A673 (cell line): ENCODE results near the gene CENPT. TPM values are rescaled to one million over a fixed set of nuclear protein-coding genes. Genes with fewer than 3 reads are reported as not detected.

Experiments used
- BruUV-seq: library from RNA; stranded (reverse); fragments of 400-500 nt; replicated peaks from 2 replicates; lab custom pipeline; 2021; lab: Mats Ljungman, UMichigan
- CTCF ChIA-PET: fragments of 300-600 bp; sonication (Branson Sonifier 250); formaldehyde crosslinking; loops from one replicate; lab custom pipeline; 2022; ENCODE audit warnings: antibody characterized with exemption; lab: Charles Lee
- POLR2A ChIA-PET: fragments of 300-600 bp; sonication (Branson Sonifier 250); formaldehyde crosslinking; loops from one replicate; lab custom pipeline; 2022; ENCODE audit warnings: antibody characterized with exemption; ENCODE audit not compliant: low non-redundant PET; lab: Charles Lee
- DNase-seq: peaks from one replicate; pipeline ENCODE4 v3.0.0-alpha.2; 2015; ENCODE audit warnings: low spot score
- H3K27ac ChIP-seq: fragments of 200-600 bp; sonication (generic); 2 replicates; pipeline ENCODE4 v1.5.1; 2016; ENCODE audit warnings: mixed run types, low read depth, mild to moderate bottlenecking, mixed read lengths, antibody characterized with exemption, low read length; ENCODE audit not compliant: poor library complexity, severe bottlenecking
- H3K27me3 ChIP-seq: fragments of 200-600 bp; sonication (generic); replicated peaks from 2 replicates; pipeline ENCODE4 v1.6.1; 2017; ENCODE audit warnings: mixed run types, low read depth, mild to moderate bottlenecking, mixed read lengths, antibody characterized with exemption, low read length; ENCODE audit not compliant: insufficient read depth, poor library complexity
- H3K36me3 ChIP-seq: fragments of 200-600 bp; sonication (generic); 2 replicates; pipeline ENCODE4 v1.6.1; 2016; ENCODE audit warnings: mixed run types, mild to moderate bottlenecking, mixed read lengths, antibody characterized with exemption, low read length; ENCODE audit not compliant: insufficient read depth, poor library complexity, severe bottlenecking
- H3K4me1 ChIP-seq: fragments of 200-600 bp; sonication (generic); 2 replicates; pipeline ENCODE4 v1.6.1; 2017; ENCODE audit warnings: mixed run types, mild to moderate bottlenecking, mixed read lengths, antibody characterized with exemption, low read length; ENCODE audit not compliant: insufficient read depth, poor library complexity, severe bottlenecking
- H3K4me3 ChIP-seq: fragments of 200-600 bp; sonication (generic); 2 replicates; pipeline ENCODE4 v1.5.1; 2016; ENCODE audit warnings: low read depth, mixed run types, mild to moderate bottlenecking, mixed read lengths, low read length; ENCODE audit not compliant: poor library complexity, severe bottlenecking
- H3K9me3 ChIP-seq: fragments of 200-600 bp; sonication (generic); 2 replicates; pipeline ENCODE4 v1.6.1; 2016; ENCODE audit warnings: mixed run types, low read depth, mild to moderate bottlenecking, mixed read lengths, antibody characterized with exemption, low read length; ENCODE audit not compliant: poor library complexity, severe bottlenecking
- EZH2 ChIP-seq: fragments of 200-600 bp; sonication (generic); IDR thresholded peaks from 2 replicates; pipeline ENCODE4 v1.6.1; 2017; ENCODE audit warnings: borderline replicate concordance, low read depth, mild to moderate bottlenecking, mixed read lengths, antibody characterized with exemption, low read length; ENCODE audit not compliant: poor library complexity, severe bottlenecking
- intact Hi-C: fragments of 100-400 bp; cut with micrococcal nuclease; formaldehyde crosslinking; loops from one replicate; pipeline ENCODE4 v1.10.0; 2022; ENCODE audit not compliant: unreplicated experiment
- total RNA-seq: library from RNA; stranded (reverse); gene quantifications from 2 replicates; pipeline ENCODE4 v1.2.3, GENCODE V29; 2021
- TF ChIP-seq, protein P1 (sequence below): fragments of 300-800, 200-600 bp; sonication (generic); conservative IDR thresholded peaks from 2 replicates; pipeline ENCODE4 v1.5.1; 2017; ENCODE audit warnings: low read depth, mild to moderate bottlenecking, antibody characterized with exemption, low read length, moderate library complexity, mixed read lengths

Gene CENPT
- total RNA-seq, 1 experiment from 2014 or later: 52.9 TPM

DNA sequence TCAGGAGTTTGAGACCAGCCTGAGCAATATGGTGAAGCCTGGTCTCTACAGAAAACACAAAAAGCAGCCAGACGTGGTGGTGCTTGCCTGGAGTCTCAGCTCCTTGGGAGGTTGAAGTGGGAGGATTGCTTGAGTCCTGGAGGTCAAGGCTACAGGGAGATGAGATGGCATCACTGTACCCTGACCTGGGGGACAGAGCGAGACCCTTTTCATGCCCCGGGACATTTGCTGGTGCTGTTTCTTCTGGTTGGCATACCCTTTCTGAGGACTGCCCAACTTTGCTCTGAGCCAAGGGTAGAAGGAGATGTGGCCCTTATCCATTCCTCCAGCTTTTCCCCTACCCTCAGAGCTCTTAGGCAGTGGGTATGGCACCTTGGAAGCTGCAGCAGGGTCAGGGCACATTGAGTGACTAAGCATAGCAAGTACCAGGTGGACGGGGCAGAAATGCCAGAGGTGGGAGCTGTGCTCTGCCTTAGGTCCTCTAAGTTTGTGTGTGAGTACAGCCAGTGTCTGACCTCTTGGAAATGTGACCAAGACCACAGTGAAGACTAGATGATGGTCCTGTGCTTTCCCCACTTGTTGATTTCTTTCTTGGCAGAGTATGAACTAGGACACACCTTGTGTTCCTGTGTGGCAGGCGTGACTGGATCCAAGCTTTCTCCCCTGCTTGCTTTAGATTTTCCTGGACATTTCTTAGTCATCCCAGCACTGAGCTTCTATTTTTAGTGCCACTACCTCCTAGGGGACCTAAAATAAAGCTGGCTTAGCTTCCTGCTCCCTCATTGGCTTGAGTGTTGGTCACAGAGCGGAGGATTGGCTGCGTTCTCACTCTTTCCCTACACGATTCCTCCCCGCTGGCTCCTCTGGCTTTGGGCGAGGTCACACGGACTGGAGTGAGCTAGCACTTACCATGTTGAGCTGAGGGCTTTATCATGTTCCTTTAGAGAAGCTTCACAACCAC lies 15.4 kb upstream of the CENPT start:
- TF ChIP-seq, protein P1, sequence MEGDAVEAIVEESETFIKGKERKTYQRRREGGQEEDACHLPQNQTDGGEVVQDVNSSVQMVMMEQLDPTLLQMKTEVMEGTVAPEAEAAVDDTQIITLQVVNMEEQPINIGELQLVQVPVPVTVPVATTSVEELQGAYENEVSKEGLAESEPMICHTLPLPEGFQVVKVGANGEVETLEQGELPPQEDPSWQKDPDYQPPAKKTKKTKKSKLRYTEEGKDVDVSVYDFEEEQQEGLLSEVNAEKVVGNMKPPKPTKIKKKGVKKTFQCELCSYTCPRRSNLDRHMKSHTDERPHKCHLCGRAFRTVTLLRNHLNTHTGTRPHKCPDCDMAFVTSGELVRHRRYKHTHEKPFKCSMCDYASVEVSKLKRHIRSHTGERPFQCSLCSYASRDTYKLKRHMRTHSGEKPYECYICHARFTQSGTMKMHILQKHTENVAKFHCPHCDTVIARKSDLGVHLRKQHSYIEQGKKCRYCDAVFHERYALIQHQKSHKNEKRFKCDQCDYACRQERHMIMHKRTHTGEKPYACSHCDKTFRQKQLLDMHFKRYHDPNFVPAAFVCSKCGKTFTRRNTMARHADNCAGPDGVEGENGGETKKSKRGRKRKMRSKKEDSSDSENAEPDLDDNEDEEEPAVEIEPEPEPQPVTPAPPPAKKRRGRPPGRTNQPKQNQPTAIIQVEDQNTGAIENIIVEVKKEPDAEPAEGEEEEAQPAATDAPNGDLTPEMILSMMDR: no peak
- no peak for TF ChIP-seq EZH2
- no peaks in the 10 kb centered on the region for H3K27me3 ChIP-seq
- BruUV-seq: no TSS peak
- H3K4me1 ChIP-seq: no peaks in the 10 kb centered on the region
- no peaks in the 10 kb centered on the region for H3K9me3 ChIP-seq
- no peak for DNase-seq
- ChIA-PET CTCF (no interaction called here), POLR2A (no interaction called here)
- peak overlapping the region; percentile 28 for H3K27ac ChIP-seq
- intact Hi-C loops: no loop called here
- H3K36me3 ChIP-seq: peaks cover 34% of the 10 kb centered on the region
- no peak overlapping the region for H3K4me3 ChIP-seq

GRCh38 chr16:67861877-67862276 lies 14.4 kb upstream of the CENPT start:
- H3K27me3 ChIP-seq: no peaks in the 10 kb centered on the region
- intact Hi-C loops: no loop called here
- TF ChIP-seq EZH2: no peak
- TF ChIP-seq, protein P1: no peak
- no peaks in the 10 kb centered on the region for H3K4me1 ChIP-seq
- DNase-seq: no peak
- H3K4me3 ChIP-seq: no peak overlapping the region
- no TSS peak for BruUV-seq
- POLR2A ChIA-PET: no interaction called here
- CTCF ChIA-PET: no interaction called here
- no peak overlapping the region for H3K27ac ChIP-seq
- H3K36me3 ChIP-seq: peaks cover 25% of the 10 kb centered on the region
- no peaks in the 10 kb centered on the region for H3K9me3 ChIP-seq

DNA sequence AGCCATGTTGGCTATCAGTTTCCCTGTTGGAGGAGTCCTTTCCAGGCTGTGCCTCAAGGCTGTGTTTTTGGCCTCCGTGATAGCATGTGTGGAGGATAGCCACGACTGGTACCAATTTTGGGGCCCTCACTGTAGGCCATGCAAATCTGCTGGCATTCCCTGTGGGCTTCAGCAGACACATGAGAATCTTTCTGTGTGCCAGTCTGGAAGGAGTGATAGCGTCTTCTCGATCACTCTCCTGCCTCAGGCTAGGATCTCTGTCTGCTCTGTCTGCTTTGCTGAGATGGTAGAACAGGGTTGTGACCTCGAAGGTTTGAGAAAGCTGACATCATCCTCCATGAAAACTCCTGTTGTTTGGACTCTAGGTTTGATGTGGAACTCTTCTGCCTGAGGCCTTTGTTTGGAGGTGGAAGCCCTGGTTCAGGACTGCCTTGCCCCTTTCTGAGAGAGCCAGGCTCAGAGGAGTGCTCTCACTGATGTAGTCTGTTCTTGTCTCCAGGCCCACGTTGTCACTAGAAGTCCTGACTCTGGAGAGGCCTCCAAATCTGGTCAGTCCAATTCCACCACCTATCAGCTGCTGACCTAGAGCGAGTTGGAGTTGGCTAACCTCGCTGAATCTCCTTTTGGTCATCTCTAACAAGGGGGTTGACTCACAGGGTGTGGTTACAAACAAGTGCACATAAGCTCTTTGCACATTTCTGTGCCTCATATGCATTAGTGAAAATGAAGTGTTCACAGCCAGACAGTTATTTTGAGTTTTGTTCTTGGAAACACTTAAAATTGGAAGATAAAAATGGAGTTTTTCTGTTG lies 13.3 kb upstream of the CENPT start:
- H3K27me3 ChIP-seq: no peaks in the 10 kb centered on the region
- no peaks in the 10 kb centered on the region for H3K9me3 ChIP-seq
- intact Hi-C loops: no loop called here
- ChIA-PET CTCF (no interaction called here), POLR2A (no interaction called here)
- TF ChIP-seq EZH2: no peak
- TF ChIP-seq, protein P1: no peak
- H3K4me1 ChIP-seq: no peaks in the 10 kb centered on the region
- H3K4me3 ChIP-seq: no peak overlapping the region
- no peak overlapping the region for H3K27ac ChIP-seq
- no TSS peak for BruUV-seq
- peaks cover 18% of the 10 kb centered on the region for H3K36me3 ChIP-seq
- no peak for DNase-seq
